ENCODE results near the gene SHFL.

Gene SHFL

DNA sequence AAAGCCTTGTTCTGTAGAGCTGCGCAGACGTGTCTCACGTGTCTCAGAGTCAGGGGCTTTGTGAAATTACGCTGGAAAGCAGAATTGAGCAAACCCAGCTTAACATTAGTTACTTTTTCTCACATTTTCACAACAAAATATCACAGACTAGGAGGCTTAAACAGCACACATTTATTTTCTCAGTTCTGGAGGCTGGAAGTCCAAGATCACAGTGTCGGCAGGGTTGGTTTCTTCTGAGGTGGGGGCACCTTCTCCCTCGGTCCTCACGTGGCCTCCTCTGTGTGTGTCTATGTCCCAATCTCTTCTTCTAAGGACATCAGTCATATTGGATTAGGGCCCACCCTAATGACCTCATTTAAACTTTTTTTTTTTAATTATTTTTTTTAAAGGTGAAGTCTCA is 38.3 kb downstream of the SHFL start:
- TF ChIP-seq, protein P1, sequence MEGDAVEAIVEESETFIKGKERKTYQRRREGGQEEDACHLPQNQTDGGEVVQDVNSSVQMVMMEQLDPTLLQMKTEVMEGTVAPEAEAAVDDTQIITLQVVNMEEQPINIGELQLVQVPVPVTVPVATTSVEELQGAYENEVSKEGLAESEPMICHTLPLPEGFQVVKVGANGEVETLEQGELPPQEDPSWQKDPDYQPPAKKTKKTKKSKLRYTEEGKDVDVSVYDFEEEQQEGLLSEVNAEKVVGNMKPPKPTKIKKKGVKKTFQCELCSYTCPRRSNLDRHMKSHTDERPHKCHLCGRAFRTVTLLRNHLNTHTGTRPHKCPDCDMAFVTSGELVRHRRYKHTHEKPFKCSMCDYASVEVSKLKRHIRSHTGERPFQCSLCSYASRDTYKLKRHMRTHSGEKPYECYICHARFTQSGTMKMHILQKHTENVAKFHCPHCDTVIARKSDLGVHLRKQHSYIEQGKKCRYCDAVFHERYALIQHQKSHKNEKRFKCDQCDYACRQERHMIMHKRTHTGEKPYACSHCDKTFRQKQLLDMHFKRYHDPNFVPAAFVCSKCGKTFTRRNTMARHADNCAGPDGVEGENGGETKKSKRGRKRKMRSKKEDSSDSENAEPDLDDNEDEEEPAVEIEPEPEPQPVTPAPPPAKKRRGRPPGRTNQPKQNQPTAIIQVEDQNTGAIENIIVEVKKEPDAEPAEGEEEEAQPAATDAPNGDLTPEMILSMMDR (IDR thresholded peaks at IDR 0.05; ENCODE audit: control insufficient read depth, insufficient read depth, low read depth, low read length, missing control alignments): no peak
- no peak overlapping the region for H3K4me3 ChIP-seq (ENCODE audit: control insufficient read depth, low read depth, low read length)
- DNase-seq (ENCODE audit: low read depth): no peak

DNA sequence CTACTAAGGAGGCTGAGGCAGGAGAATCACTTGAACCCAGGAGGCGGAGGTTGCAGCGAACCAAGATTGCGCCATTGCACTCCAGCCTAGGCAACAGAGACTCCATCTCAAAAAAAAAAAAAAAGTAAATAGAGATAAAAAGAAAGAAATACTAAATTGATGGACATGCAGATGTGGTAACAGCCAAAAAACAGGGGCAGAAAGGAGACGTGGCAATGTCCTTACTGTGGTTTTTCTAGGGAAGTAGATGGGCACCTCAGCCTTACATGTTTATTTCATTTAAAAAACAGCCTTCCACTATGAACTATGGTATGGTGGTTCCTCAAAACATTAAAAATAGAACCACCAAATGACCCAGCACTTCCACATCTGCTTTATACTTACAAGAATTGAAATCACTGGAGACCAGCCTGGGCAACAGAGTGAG is 40.1 kb downstream of the SHFL start:
- H3K4me3 ChIP-seq (ENCODE audit: control insufficient read depth, low read depth, low read length): no peak overlapping the region
- TF ChIP-seq, protein P1 (IDR thresholded peaks at IDR 0.05; ENCODE audit: control insufficient read depth, insufficient read depth, low read depth, low read length, missing control alignments): no peak
- DNase-seq (ENCODE audit: low read depth): no peak

DNA sequence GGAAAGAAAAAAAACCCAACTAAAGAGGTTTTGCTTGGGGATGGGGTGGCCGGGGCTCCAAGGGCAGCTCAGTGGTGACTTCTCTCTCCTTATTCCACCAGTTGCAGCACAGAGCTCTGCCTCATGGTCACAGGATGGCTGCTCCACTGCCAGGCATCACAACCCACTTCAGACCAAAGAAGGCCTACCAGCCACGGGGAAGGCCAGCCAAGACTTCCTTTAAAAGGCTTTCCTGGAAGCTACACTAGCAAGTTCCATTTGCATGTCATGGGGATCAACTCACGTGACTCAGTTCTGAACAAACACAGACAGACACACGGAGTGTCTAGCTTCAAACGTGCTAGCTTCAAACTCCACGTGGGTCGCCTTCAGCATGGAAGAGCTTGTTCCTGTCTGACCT is 46.8 kb downstream of the SHFL start:
- DNase-seq (ENCODE audit: low read depth): no peak
- no peak overlapping the region for H3K4me3 ChIP-seq (ENCODE audit: control insufficient read depth, low read depth, low read length)
- TF ChIP-seq, protein P1 (IDR thresholded peaks at IDR 0.05; ENCODE audit: control insufficient read depth, insufficient read depth, low read depth, low read length, missing control alignments): no peak

DNA sequence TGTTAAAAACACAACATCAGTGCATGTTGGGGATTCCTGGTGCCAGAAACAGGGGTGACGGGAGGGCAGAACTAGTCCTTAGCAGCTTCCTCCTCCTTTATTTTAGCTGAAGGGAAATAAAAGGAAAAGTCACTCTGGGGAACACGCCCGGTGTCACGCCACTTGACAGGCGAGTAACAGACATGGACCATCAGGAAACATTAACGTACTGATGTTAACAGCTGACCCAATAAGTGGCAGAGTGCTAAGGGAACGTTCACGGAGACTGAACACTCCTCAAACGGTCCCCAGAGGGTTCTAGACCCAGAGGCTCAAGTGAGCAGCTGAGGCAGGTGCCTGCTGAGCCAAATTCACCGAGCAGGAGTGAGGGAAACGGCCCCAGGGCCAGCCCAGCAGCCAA is 47.5 kb downstream of the SHFL start:
- DNase-seq (ENCODE audit: low read depth): no peak
- H3K4me3 ChIP-seq (ENCODE audit: control insufficient read depth, low read depth, low read length): no peak overlapping the region
- TF ChIP-seq, protein P1 (IDR thresholded peaks at IDR 0.05; ENCODE audit: control insufficient read depth, insufficient read depth, low read depth, low read length, missing control alignments): no peak

DNA sequence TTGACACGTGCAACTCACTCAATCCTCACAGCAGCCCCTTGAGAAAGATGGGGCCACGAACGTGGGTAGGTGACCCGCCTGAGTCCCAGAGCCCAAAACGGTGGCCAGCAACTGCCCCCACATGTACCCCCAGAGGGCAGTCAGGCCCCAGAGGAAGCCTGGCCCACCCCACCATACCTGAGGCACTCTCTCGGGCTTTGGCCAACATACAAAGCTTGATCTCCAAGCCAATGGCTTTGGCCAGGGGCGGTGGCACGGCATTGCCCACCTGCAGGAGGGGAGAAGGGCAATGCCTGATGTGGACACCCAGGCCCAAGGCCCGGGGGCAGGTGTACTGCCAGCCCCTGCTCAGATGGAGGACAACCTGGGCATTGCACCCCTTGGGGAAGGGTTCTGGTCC is 47.9 kb downstream of the SHFL start:
- H3K4me3 ChIP-seq (ENCODE audit: control insufficient read depth, low read depth, low read length): no peak overlapping the region
- DNase-seq (ENCODE audit: low read depth): no peak
- TF ChIP-seq, protein P1 (IDR thresholded peaks at IDR 0.05; ENCODE audit: control insufficient read depth, insufficient read depth, low read depth, low read length, missing control alignments): no peak

DNA sequence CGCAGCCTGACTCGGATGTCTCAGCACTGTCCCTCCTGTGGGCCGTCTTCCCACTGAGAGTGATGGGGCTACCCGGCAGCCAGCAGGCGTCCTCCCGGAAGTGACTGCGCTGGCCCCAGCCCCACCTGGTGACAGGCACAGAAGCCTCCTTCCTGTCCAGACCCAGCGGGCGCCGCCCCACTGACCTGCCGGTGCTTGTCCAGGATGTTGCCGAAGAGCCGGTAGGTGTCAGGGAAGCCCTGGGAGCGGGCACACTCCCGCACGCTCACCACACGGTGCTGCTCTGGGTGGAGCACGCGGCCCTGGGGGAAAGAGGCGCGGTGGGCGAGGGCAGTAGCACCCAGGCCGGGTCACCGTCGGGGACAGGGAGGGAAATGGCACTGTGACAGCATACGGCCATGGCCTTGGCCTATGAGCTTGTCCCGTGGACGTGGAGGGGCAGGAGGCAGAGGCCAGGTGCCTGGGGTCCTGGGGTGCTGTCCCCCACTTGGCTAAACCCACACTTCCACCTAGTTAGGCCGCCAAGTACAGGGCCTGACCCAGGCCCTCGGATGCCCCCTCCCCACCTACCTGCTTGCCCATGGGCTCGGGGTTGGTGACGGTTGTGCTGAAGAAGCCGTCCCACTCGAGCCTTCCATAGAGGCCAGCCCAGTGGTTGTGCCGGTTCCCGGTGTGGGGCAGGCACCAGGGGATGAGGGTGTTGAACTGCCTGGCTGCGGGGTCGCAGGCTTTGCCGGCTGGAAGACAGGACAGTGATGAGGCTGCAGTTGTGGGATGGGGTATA is 49.6 kb downstream of the SHFL start:
- no peak for DNase-seq (ENCODE audit: low read depth)
- TF ChIP-seq, protein P1 (IDR thresholded peaks at IDR 0.05; ENCODE audit: control insufficient read depth, insufficient read depth, low read depth, low read length, missing control alignments): no peak
- no peak overlapping the region for H3K4me3 ChIP-seq (ENCODE audit: control insufficient read depth, low read depth, low read length)
